HG02623 (cell line): Measurements from ENCODE around the gene SLC25A24.
"Not testable (repeated sequence)": the region's sequence is repeated elsewhere in the genome, so short reads cannot be mapped to it uniquely, and the experiment has no call there.

Experiments used
- ATAC-seq: cut with Tn5 transposase; IDR thresholded peaks from one replicate; pipeline ENCODE4 v1.9.1; 2021; ENCODE audit warnings: moderate library complexity; ENCODE audit not compliant: unreplicated experiment

Gene SLC25A24

DNA sequence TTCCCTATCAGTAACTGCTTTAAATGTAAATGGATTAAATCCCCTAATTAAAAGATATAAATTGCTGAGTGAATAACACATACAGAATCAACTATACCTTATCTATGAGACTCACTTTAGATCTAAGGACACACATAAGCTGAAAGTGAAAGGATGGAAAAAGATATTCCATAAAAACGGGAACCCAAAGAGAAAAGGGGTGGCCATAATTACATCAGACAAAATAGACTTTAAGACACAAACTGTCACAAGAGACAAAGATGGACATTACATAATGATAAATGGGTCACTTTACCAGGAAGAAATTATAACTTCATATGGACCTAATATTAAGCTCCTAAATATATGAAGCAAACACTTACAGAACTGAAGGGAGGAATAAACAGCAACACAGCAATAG is 59.2 kb downstream of the SLC25A24 start:
- no peak for ATAC-seq

DNA sequence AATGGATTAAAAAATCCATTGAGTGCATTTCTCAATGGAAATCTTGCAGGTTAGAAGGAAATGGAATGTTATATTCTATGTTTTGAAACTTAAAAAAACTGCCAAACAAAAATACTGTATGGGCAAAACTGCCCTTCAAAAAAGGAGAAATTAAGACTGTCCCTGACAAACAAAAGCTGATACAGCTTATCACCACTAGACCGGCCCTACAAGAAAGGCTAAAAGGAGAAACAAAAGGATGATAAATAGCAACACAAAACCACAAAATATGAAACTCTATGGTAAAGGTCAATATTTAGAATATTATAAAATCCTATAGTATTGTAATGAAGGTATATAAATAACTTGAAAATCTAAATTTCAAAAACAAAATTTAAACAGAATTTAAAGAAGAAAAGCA is 60.0 kb downstream of the SLC25A24 start:
- no peak for ATAC-seq

DNA sequence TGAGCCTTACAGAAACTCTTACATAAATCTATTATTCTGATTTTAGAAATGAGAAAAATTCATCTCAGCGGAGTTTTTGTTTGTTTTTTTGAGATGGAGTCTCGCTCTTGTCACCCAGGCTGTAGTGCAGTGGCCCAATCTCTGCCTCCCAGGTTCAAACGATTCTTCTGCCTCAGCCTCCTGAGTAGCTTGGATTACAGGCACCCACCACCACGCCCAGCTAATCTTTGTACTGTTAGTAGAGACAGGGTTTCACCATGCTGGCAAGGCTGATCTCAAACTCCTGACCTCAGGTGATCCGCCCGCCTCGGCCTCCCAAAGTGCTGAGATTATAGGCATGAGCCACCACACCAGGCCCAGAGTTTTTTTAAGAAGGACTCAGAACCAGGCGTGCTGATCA is 60.6 kb downstream of the SLC25A24 start:
- ATAC-seq: not testable (repeated sequence)

DNA sequence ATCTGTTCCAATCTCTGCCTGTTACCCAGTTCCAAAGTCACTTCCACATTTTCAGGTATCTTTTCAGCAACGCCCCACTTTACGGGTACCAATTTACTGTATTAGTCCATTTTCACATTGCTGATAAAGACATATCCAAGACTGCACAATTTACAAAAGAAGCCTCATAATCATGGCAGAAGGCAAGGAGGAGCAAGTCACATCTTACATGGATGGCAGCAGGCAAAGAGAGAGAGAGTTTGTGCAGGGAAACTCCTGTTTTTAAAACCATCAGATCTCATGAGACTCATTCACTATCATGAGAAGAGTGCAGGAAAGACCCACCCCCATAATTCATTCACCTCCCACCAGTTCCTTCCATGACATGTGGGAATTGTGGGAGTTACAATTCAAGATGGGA is 67.0 kb downstream of the SLC25A24 start:
- not testable (repeated sequence) for ATAC-seq

DNA sequence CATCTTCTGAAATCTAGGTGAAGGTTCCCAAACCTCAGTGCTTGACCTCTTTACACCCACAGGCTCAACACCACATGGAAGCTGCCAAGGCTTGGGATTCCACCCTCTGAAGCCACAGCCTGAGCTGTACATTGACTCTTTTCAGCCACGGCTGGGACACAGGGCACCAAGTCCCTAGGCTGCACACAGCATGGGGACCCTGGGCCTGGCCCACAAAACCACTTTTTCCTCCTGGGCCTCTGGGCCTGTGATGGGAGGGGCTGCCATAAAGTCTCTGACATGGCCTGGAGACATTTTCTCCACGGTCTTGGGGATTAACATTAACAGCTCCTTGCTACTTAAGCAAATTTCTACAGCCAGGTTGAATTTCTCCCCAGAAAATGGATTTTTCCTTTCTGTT is 67.8 kb downstream of the SLC25A24 start:
- not testable (repeated sequence) for ATAC-seq

DNA sequence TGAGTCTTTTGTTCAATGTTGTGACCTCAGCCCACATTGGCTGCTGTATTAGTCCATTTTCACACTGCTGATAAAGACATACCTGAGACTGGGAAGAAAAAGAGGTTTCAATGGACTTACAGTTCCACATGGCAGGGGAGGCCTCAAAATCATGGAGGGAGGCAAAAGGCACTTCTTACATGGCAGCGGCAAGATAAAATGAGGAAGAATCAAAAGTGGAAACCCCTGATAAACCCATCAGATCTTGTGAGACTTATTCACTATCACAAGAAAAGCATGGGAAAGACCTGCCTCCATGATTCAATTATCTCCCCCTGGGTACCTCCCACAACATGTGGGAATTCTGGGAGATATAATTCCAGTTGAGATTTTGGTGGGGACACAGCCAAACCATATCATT is 68.9 kb downstream of the SLC25A24 start:
- not testable (repeated sequence) for ATAC-seq

DNA sequence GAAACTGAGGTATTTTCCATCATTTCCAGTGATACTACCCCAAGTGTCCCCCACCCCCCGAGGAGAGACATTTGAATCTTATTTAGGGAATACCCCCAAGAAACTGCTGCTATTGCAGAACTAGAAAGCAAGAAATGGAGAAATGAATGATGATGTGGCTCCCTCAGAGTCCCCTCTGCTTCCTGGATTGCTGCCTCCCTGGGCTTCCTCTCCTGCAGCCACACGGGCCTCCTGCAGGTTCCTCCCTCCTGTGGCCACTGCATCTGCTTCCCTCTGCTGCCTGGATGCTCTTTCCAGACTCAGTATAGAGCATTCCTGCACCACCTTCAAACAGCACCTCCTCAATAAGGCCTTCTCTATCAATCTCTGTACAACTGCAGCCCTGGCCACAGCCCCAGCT is 69.3 kb downstream of the SLC25A24 start:
- ATAC-seq: no peak

DNA sequence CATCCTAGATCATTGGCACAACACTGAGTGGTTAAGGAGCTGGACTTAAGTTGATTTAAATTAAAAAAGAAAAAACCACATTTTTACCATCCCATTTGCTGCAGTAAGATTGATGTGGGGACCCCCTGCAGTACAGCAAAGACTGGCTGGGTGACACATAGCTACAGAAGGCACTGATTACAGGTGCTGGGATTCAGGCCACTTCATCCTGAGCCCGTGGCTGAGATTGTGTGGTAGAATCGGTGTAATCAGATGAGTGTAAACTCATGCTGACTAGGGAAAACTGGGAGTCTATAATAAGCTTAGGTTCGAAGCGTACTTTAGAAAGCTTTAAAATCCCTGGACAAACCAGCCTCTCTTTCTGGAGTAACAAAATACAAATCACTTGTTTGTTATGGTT is 70.1 kb downstream of the SLC25A24 start:
- ATAC-seq: no peak

DNA sequence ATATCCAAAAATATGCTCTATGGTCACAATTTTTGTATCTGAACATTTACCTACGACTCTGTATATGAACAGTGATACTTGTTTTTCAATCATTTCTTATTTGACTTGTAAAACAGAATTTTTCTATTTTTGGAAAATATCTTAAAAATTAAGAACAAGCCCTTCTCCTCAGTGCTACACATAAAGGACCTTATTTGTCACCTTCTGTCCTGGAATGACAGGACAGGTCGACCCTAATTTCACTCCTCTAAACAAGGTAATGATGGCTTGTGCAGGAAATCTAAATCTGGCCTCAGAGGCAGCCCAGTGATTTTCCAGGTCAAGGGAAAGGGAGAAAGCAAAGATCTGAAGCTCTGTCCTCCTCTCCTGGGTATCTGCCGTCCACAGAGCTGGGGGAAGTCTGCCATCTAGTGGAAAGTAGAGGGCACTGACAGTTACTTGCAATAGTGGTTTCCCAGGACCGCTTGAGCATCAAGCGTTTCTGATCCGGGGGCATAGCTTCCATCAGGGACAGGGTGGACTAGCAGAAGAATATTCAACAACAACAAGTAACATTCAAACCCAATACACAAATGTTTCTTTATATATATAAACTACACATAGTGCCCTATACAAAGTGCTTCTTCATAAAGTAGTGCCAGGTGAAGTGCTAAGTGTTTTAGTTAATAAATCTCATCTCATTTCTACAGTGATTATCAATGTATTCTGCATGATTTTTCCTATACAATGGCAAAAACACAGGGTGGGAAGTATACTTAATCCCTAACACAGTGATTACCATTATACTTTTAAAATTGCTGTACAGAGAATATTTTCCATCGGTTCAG is 74.6 kb downstream of the SLC25A24 start:
- ATAC-seq: peak; percentile 97

DNA sequence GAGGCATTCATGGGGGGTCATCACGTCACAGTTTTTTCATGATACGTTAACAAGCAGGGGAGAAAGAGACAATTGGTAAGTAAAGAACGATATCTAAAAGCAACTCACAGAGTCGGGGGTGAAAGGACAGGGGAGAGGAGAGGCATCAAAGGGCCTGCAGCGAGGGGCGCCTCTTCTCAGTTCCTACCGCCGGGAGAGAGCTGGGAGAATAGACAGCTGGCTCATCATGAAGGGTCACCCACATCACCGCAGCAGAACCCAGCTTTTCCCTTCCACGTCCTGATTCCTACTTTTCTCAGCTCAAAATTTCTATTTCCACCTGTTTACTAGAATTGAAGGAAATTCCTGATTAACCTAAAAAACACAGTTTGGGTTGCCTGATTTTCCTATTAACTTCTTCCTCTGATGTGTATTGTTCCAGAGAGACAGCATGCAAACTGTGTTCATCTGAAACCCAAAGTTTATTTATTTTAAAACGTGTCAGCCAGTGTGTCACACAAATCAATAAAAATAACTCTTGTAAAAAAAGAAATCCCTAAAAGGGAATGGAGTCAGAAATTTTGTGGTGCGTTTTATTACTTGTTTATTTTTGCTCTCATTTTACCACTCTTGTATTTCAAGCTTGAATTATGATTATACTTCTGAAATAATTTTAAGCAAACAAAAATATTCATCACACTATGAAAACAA is 75.4 kb downstream of the SLC25A24 start:
- no peak for ATAC-seq

DNA sequence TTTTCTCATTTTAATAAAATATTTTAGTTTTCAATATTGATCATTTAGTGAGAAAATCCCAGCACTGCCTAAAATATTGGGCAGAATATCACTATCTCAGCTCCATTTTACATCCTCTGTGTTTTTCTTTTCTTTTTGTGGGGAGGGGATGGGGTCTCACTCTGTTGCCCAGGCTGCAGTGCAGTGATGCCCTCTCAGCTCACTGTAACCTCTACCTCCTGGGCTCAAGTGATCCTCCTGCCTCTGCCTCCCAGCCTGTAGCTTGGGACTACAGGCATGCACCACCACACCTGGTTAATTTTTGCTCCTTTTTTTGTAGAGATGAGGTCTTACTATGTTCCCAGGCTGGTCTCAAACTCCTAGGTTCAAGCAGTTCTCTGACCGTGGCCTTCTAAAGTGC is 76.1 kb downstream of the SLC25A24 start:
- ATAC-seq: no peak

DNA sequence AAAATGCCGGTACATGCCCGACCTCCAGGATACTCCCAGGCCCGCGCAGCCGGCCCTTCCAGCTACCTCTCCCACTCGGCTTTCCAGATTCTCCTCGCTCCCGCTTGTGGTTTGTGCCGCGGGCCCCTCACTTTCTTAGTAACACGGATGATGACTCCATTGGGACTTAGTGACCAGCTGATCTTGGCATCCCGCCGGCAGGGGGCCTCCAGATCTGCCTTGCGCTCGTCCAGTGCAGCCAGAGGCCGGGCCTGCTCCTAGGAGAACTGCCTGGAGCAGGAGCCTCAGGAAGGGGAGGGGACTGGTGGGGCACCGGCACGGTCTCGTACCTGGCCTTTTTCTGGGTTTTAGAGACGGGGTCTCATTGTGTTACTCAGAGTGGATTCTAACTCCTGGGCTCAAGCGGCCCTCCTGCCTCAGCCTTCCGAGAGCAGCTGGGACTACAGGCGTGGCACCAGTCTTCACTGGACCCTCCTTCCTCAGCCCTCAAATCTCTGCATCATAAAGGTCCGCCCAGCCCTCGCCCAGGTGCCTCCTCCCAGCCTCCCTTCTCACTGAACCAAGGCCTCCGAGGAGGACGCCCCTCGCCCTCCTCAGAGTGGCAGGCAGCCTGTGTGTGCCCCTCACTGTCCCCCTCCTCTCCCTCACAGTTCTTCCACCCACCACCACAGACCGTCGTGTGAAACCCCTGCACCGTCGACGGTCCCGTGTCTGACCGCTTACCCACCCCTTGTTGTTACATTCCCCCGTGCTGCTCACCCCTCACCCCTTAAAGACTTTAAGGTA is 78.6 kb downstream of the SLC25A24 start:
- no peak for ATAC-seq

DNA sequence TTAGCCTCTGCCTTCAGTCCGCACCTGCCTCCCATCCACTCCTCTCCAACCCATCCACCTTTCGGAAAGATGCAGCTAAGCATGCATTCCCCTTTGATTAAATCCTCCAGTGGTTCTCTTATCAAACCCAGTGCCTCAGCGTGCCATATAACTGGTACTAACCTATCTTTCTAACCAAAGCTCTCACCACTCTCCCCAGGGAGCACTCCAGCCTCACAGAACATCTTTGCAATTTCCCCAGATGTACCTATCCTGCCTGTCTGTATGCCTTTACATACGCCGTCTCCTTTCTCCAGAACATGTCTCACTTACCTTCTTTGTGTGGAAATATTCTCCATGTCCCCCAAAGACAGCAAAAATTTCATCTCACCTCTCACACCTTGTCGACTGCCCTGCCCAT is 80.0 kb downstream of the SLC25A24 start:
- ATAC-seq: no peak

DNA sequence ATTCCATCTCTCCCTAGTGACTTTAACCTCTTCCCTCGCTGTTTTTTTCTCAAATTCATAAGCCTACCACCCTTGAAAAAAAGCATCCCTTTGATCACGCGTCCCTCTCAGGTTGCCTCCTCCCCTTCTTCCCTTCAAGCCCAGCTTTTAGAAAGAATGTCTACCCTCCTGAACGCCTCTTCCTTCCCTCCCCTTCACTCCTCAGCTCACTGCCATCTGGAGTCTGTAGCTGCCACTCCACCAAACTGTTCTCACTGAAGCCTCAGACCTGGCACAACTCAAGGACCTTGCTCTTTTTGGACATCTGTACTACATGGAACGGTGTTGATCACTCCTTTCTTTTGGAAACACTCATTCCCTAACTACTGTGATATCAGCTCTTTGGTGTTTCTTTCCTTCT is 80.6 kb downstream of the SLC25A24 start:
- ATAC-seq: no peak

DNA sequence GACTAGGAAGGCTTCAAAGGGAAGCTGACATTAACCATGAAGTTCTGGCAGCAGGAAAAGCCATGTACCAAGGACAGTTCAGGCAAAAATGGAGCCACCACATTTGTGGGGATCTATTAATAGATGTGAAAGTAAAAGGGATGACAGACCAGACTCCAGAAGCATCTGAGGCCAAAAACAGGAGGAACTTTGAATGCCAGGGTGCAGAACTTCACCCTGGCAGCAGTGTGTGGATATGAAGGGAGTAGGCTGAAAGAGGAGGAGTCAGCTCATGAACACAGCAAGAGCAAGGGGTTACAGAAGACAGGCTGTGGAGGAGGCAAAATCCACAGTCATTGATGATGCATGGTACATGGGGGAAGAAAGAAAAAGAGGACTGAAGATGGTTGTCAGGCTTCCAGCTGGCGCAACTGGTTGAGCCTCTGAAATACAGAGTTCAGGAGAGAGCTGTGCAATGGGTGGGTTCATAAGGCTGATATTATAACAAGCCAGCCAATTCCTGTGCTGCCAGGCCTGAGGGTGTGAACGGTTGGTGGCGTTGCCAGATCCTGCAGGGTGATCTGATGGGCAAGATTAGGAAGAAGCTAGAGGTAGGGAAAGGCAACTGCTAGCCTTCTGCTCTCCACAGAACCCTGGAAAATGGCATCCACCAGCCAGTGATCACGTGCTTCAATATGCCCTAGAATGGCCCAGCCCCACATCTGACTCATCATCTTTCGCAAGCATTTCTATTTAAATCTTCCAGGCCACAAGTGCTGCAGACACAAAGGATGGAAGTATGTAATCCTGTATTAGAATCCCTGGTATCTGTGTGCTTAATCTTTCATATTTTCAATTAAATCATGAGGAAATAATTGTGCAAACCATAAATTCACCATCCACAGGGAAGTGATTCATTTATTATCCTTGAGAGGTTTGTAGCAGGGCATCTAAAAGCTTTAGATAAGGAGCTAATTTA is 81.9 kb downstream of the SLC25A24 start:
- no peak for ATAC-seq

DNA sequence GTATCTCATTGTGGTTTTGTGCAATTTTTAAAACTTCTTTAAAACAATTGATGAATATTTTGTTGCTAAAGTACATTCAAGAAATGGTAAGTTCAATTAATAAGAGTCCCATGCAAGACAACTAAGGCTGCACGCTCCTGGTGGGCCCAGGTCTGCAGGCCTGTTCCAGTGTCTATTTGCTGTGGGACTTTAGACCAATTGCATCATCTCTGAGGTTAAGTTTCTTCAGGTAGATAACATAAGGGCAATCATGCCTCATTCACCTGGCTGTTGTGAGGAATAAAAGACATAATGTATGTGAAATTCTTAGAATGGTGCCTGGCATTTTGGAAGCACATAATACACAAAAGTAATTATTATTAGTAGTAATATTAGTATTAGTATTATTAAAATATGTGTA is 82.9 kb downstream of the SLC25A24 start:
- ATAC-seq: no peak

DNA sequence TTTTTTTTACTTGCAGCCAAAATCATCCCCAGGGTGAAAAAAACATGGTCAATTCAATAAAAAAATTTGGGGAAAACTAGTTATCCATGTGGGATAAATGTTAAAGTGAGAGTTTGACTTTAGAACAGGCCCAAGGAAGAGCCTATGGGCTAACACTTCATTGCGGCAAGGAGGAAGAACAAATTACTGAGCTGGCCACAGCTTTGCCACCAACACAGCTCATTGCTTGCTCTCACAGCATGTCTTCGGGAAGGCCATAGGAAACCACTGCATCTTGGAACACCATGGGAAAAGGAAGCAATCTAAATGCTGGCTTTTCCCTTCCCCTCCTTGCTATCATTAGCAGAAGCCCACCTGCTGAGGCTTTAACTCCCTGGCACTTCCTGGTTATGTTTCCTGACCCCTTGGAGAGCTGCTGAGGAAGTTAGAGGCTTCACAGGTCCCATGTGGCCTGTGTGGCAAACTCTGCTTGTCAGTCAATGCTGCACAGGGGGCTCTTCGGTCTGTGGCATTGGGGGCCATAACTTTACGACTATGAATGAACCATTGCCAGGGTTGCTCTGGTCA is 86.0 kb downstream of the SLC25A24 start:
- ATAC-seq: no peak

DNA sequence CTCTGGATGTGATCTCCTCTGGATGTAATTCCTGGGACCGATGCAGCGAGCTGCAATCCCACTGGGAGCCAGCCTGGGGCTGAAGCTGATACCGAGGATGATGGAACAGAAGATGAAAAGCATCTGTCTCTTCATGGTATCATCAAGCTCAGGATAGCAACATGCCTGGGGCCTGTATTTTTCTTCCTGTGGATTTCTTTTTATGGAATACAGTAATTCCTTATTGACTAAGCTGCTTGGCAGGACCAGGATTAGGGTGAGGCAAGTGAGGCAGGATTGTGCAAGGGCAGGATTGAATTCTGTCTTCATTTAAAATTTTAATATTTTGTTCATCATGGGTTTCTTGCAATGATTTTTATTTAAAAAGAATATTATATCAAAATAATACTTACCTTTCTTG is 86.6 kb downstream of the SLC25A24 start:
- ATAC-seq: no peak

DNA sequence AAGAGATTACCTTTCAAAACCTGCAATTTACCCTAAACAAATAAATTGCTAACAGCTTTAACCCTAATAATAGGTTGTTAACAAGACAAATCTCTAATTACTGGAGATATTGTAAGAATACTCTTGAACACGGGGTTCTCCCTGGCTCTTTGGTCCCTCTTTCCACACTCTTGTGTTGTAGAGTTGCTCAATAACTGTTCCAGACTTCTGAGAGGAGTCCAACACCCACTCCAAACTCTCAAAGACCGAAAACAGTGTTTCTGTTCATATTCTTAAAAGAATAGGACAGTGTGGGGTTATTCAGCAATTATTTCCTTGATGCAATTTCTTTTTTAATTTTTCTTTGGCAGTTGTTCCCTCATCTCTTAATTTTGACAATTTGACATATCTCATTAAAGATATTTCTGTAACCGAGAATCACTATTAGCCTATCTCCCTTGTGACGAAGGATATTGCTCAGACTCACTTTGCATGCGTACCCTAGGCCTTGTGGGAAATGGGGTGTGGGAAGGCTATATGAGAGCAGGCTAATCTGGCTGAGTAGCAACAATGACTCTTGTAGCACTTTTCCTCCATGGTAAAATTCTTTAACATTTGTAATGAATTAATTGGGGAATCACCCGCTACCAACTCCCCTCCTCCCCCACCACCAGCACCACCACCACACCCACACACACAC is 90.7 kb downstream of the SLC25A24 start:
- ATAC-seq: no peak

DNA sequence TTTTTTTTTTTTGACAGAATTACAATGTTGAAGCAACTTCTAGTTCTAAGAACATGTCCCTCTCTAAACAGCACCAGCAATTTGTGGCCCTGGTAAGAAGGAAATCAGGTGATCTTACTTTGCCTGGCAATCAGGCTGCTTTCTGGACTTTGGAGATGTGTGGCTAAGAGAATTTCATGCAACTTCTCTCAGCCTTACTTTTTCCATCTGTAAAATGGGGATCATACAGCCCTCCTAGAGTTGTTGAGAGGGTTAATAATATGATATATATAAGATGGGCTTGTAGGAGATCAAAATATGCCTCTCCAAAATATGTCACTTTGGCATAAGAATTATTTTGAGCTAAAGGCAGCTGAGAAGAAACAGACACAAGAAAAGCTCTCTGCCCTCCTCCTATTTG is 92.0 kb downstream of the SLC25A24 start:
- no peak for ATAC-seq
